Keratinocyte (primary cell): ENCODE results near the gene MADD. TPM values are rescaled to one million over a fixed set of nuclear protein-coding genes. Genes with fewer than 3 reads are reported as not detected.

Experiments
- DNase-seq: peaks from one replicate; pipeline ENCODE4 v3.0.0-alpha.2; 2011; ENCODE audit warnings: low read depth, missing footprints, low spot score
- FAIRE-seq: peaks from 2 replicates; lab custom pipeline; 2011; peaks lifted over from hg19 to GRCh38; lab: Jason Lieb, UNC
- H2AFZ ChIP-seq: 2 replicates; pipeline ENCODE4 v1.6.0; 2012; ENCODE audit warnings: low read length, control low read depth, inconsistent platforms; ENCODE audit not compliant: control insufficient read depth
- H3K27ac ChIP-seq: 2 replicates; pipeline ENCODE4 v1.5.1; 2011; ENCODE audit warnings: low read length; ENCODE audit not compliant: control insufficient read depth, insufficient read depth
- H3K27me3 ChIP-seq: 3 replicates; pipeline ENCODE4 v1.6.0; 2011; ENCODE audit warnings: low read length; ENCODE audit not compliant: control insufficient read depth, insufficient read depth; ENCODE audit errors: extremely low read depth
- H3K36me3 ChIP-seq, 2 experiments: 2 replicates in 1 of 2; 3 replicates in 1 of 2; pipeline ENCODE4 v1.5.1; 2011; ENCODE audit warnings: low read length in 2 of 2, mild to moderate bottlenecking in 1 of 2; ENCODE audit not compliant: control insufficient read depth in 2 of 2, insufficient read depth in 2 of 2; ENCODE audit errors: extremely low read depth in 1 of 2
- H3K4me1 ChIP-seq: 3 replicates; pipeline ENCODE4 v1.5.1; 2011; ENCODE audit warnings: low read length; ENCODE audit not compliant: control insufficient read depth, insufficient read depth; ENCODE audit errors: extremely low read depth
- H3K4me2 ChIP-seq: 3 replicates; pipeline ENCODE4 v1.6.0; 2011; ENCODE audit warnings: low read depth, low read length; ENCODE audit not compliant: control insufficient read depth, insufficient read depth; ENCODE audit errors: extremely low read depth
- H3K4me3 ChIP-seq, 3 experiments: fragments of 200-600 bp in 1 of 3; sonication (generic) in 1 of 3; 2 replicates in 2 of 3; 3 replicates in 1 of 3; pipeline ENCODE4 v1.5.1; 2011 to 2016; ENCODE audit warnings: low read length in 3 of 3, mild to moderate bottlenecking in 3 of 3, control low read depth in 2 of 3, inconsistent platforms in 1 of 3, low read depth in 1 of 3, mixed read lengths in 1 of 3, mixed run types in 1 of 3, moderate library complexity in 1 of 3; ENCODE audit not compliant: control insufficient read depth in 2 of 3, insufficient read depth in 2 of 3; ENCODE audit errors: extremely low read depth in 1 of 3
- H3K79me2 ChIP-seq: 2 replicates; pipeline ENCODE4 v1.6.0; 2012; ENCODE audit warnings: low read length; ENCODE audit not compliant: control insufficient read depth, insufficient read depth
- H3K9ac ChIP-seq: 3 replicates; pipeline ENCODE4 v1.6.0; 2011; ENCODE audit warnings: low read length; ENCODE audit not compliant: control insufficient read depth, insufficient read depth; ENCODE audit errors: extremely low read depth
- H3K9me1 ChIP-seq: 3 replicates; pipeline ENCODE4 v1.6.0; 2011; ENCODE audit warnings: low read length; ENCODE audit not compliant: control insufficient read depth, insufficient read depth; ENCODE audit errors: extremely low read depth
- H3K9me3 ChIP-seq: 2 replicates; pipeline ENCODE4 v1.5.1; 2012; ENCODE audit warnings: low read depth, low read length; ENCODE audit not compliant: control insufficient read depth
- H4K20me1 ChIP-seq: 3 replicates; pipeline ENCODE4 v1.6.0; 2011; ENCODE audit warnings: low read length; ENCODE audit not compliant: control insufficient read depth, insufficient read depth; ENCODE audit errors: extremely low read depth
- EZH2 ChIP-seq: IDR thresholded peaks from one replicate; pipeline ENCODE4 v1.6.1; 2012; ENCODE audit warnings: inconsistent platforms, mild to moderate bottlenecking, low read length, moderate library complexity
- dilution Hi-C: fragments of 300-500 bp; cut with MboI; formaldehyde crosslinking; loops from one replicate; pipeline ENCODE4 v1.7.0; 2020; ENCODE audit warnings: low sequenced_read_pairs; ENCODE audit not compliant: extremely low pct_ligation_motif_present
- polyA plus RNA-seq, 5 experiments: library from polyadenylated mRNA; depleted of rRNA in 3 of 5; stranded (reverse) in 3 of 5; stranded (forward) in 1 of 5; unstranded in 1 of 5; fragments of >200 nt; gene quantifications; 1 replicate in 1 of 5; 2 replicates in 3 of 5; 3 replicates in 1 of 5; pipeline versions ENCODE4 v1.2.1 to v1.2.3, GENCODE V29; 2011 to 2012; ENCODE audit warnings: missing spikeins in 2 of 5, low read depth in 1 of 5, low replicate concordance in 1 of 5
- TF ChIP-seq, protein P1 (sequence below), 3 experiments: IDR thresholded peaks in 1 of 3; conservative IDR thresholded peaks in 1 of 3; optimal IDR thresholded peaks in 1 of 3; 2 replicates in 2 of 3; 3 replicates in 1 of 3; pipeline versions ENCODE3 to v1.5.1; 2011; ENCODE audit warnings: low read length in 3 of 3, mild to moderate bottlenecking in 3 of 3, moderate library complexity in 2 of 3, control low read depth in 1 of 3, inconsistent platforms in 1 of 3; ENCODE audit not compliant: insufficient read depth in 2 of 3; ENCODE audit errors: extremely low read depth in 1 of 3

Gene MADD
- polyA plus RNA-seq, 1 donor (not counting 4 experiments of a cell fraction or from before 2014, with no cell fraction given) = 11.9 TPM

DNA sequence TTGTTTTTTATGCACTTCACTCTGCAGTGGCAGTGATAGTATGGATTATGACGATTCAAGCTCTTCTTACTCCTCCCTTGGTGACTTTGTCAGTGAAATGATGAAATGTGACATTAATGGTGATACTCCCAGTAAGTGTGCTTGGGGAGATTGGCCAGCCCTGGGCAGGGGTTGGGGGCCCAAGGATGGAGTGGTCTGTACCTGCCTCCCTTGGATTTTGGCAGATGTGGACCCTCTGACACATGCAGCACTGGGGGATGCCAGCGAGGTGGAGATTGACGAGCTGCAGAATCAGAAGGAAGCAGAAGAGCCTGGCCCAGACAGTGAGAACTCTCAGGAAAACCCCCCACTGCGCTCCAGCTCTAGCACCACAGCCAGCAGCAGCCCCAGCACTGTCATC, 14.2 kb downstream of the MADD start:
- H2AFZ ChIP-seq = no peak overlapping the region
- DNase-seq (no peak), FAIRE-seq (no peak)
- no peaks in the 10 kb centered on the region for H3K4me1 ChIP-seq
- H3K79me2 ChIP-seq = no peaks in the 10 kb centered on the region
- H3K4me2 ChIP-seq = no peak overlapping the region
- H3K9me3 ChIP-seq = no peaks in the 10 kb centered on the region
- no peak overlapping the region for H3K27ac ChIP-seq
- H3K36me3 ChIP-seq = peaks cover 34 to 40% of the 10 kb centered on the region in 2 experiments
- H3K4me3 ChIP-seq = no peak overlapping the region
- H3K9ac ChIP-seq = no peak overlapping the region
- H4K20me1 ChIP-seq = no peaks in the 10 kb centered on the region
- TF ChIP-seq EZH2 = no peak
- TF ChIP-seq, protein P1, sequence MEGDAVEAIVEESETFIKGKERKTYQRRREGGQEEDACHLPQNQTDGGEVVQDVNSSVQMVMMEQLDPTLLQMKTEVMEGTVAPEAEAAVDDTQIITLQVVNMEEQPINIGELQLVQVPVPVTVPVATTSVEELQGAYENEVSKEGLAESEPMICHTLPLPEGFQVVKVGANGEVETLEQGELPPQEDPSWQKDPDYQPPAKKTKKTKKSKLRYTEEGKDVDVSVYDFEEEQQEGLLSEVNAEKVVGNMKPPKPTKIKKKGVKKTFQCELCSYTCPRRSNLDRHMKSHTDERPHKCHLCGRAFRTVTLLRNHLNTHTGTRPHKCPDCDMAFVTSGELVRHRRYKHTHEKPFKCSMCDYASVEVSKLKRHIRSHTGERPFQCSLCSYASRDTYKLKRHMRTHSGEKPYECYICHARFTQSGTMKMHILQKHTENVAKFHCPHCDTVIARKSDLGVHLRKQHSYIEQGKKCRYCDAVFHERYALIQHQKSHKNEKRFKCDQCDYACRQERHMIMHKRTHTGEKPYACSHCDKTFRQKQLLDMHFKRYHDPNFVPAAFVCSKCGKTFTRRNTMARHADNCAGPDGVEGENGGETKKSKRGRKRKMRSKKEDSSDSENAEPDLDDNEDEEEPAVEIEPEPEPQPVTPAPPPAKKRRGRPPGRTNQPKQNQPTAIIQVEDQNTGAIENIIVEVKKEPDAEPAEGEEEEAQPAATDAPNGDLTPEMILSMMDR (optimal IDR thresholded peaks at IDR 0.05 in 1 of 3, IDR thresholded peaks at IDR 0.05 in 1 of 3, conservative IDR thresholded peaks at IDR 0.05 in 1 of 3; ENCODE audit: extremely low read depth in 1 of 3, insufficient read depth in 2 of 3, low read length in 3 of 3) = no peak
- H3K27me3 ChIP-seq = no peaks in the 10 kb centered on the region
- H3K9me1 ChIP-seq = no peaks in the 10 kb centered on the region
- dilution Hi-C loops = no loop called here

GRCh38 chr11:47285969-47286770, 16.2 kb downstream of the MADD start:
- Histone ChIP-seq H3K79me2 (no peaks in the 10 kb centered on the region), H3K36me3 (peaks cover 41 to 43% of the 10 kb centered on the region in 2 experiments), H3K4me3 (no peak overlapping the region), H3K9me1 (no peaks in the 10 kb centered on the region), H2AFZ (no peak overlapping the region), H3K4me2 (no peak overlapping the region), H3K9ac (no peak overlapping the region), H3K9me3 (no peaks in the 10 kb centered on the region), H3K27ac (no peak overlapping the region), H3K4me1 (no peaks in the 10 kb centered on the region), H3K27me3 (no peaks in the 10 kb centered on the region), H4K20me1 (no peaks in the 10 kb centered on the region)
- no peak for DNase-seq
- no peak for TF ChIP-seq EZH2
- TF ChIP-seq, protein P1 (optimal IDR thresholded peaks at IDR 0.05 in 1 of 3, IDR thresholded peaks at IDR 0.05 in 1 of 3, conservative IDR thresholded peaks at IDR 0.05 in 1 of 3; ENCODE audit: extremely low read depth in 1 of 3, insufficient read depth in 2 of 3, low read length in 3 of 3) = no peak
- dilution Hi-C loops = no loop called here
- no peak for FAIRE-seq
